Chondrocyte (in vitro differentiated cells): ENCODE results near the gene UBE2L3. TPM values are rescaled to one million over a fixed set of nuclear protein-coding genes. Genes with fewer than 3 reads are reported as not detected.

Experiments
- DNase-seq: peaks from one replicate; pipeline ENCODE4 v3.0.0; 2021; ENCODE audit warnings: mixed read lengths, low spot score
- H3K27ac Mint-ChIP-seq: one replicate; pipeline ENCODE4 v1.8.0; 2021; ENCODE audit warnings: mild to moderate bottlenecking, moderate library complexity, mixed read lengths; ENCODE audit not compliant: unreplicated experiment
- H3K27me3 Mint-ChIP-seq: 2 replicates; pipeline ENCODE4 v1.8.0; 2021; ENCODE audit warnings: low read depth, mixed read lengths
- H3K36me3 Mint-ChIP-seq: 2 replicates; pipeline ENCODE4 v1.8.0; 2021; ENCODE audit warnings: low read depth, mixed read lengths
- H3K4me1 Mint-ChIP-seq: 2 replicates; pipeline ENCODE4 v1.8.0; 2021; ENCODE audit warnings: low read depth, mild to moderate bottlenecking, mixed read lengths
- H3K4me3 Mint-ChIP-seq: one replicate; pipeline ENCODE4 v1.8.0; 2021; ENCODE audit warnings: mild to moderate bottlenecking, moderate library complexity, mixed read lengths; ENCODE audit not compliant: unreplicated experiment
- H3K9me3 Mint-ChIP-seq: 2 replicates; pipeline ENCODE4 v1.8.0; 2021; ENCODE audit warnings: low read depth, mixed read lengths
- CTCF ChIP-seq: fragments of 200-600 bp; sonication (generic); IDR thresholded peaks from 2 replicates; pipeline ENCODE4 v1.5.0; 2021; ENCODE audit warnings: antibody characterized with exemption, mild to moderate bottlenecking, moderate library complexity
- total RNA-seq: library from RNA; stranded (reverse); gene quantifications from 3 replicates; pipeline ENCODE4 v1.2.1, GENCODE V29; 2021

Gene UBE2L3
- total RNA-seq, 1 donor from 2014 or later, result 53.2 TPM

GRCh38 chr22:21569459-21570170 is 2.1 kb downstream of the UBE2L3 start:
- Mint-ChIP-seq H3K27ac (peak overlapping the region; percentile 98), H3K36me3 (peaks cover 2% of the 10 kb centered on the region), H3K27me3 (no peaks in the 10 kb centered on the region), H3K4me1 (peaks cover 49% of the 10 kb centered on the region), H3K4me3 (peak overlapping the region; percentile 92), H3K9me3 (no peaks in the 10 kb centered on the region)
- no peak for DNase-seq
- TF ChIP-seq CTCF, result no peak

GRCh38 chr22:21570398-21570797 is 2.9 kb downstream of the UBE2L3 start:
- Mint-ChIP-seq H3K27me3 (no peaks in the 10 kb centered on the region), H3K36me3 (peaks cover 2% of the 10 kb centered on the region), H3K4me1 (peaks cover 54% of the 10 kb centered on the region), H3K9me3 (no peaks in the 10 kb centered on the region), H3K27ac (no peak overlapping the region), H3K4me3 (no peak overlapping the region)
- TF ChIP-seq CTCF, result no peak
- no peak for DNase-seq

- no peak for DNase-seq
- Mint-ChIP-seq H3K9me3 (no peaks in the 10 kb centered on the region), H3K36me3 (peaks cover 2% of the 10 kb centered on the region), H3K27me3 (no peaks in the 10 kb centered on the region), H3K4me1 (peaks cover 54% of the 10 kb centered on the region), H3K4me3 (no peak overlapping the region), H3K27ac (no peak overlapping the region)
- TF ChIP-seq CTCF, result no peak
These were observed 4.2 kb downstream of the UBE2L3 start for GRCh38 chr22:21571679-21572078.

- Mint-ChIP-seq H3K4me1 (peaks cover 66% of the 10 kb centered on the region), H3K27me3 (no peaks in the 10 kb centered on the region), H3K4me3 (no peak overlapping the region), H3K36me3 (peaks cover 2% of the 10 kb centered on the region), H3K9me3 (no peaks in the 10 kb centered on the region), H3K27ac (peak overlapping the region; percentile 52)
- TF ChIP-seq CTCF, result no peak
- no peak for DNase-seq
These were observed 5.8 kb downstream of the UBE2L3 start for GRCh38 chr22:21573293-21573734.

- Mint-ChIP-seq H3K27me3 (no peaks in the 10 kb centered on the region), H3K4me3 (no peak overlapping the region), H3K36me3 (peaks cover 2% of the 10 kb centered on the region), H3K27ac (peak overlapping the region; percentile 37), H3K9me3 (no peaks in the 10 kb centered on the region), H3K4me1 (peaks cover 65% of the 10 kb centered on the region)
- no peak for TF ChIP-seq CTCF
- no peak for DNase-seq
These were observed 6.4 kb downstream of the UBE2L3 start for GRCh38 chr22:21573750-21574494.
